Stimulated activated CD8-positive, alpha-beta memory T cell treated with anti-CD3 and anti-CD28 coated beads, Interleukin-15, amount 100 ng/mL, for 4 hours (primary cell): ENCODE measurements around the gene TRIM50.
"Not testable (repeated sequence)": the region's sequence is repeated elsewhere in the genome, so short reads cannot be mapped to it uniquely, and the experiment has no call there.

Experiments
- DNase-seq, 2 donors: peaks; one replicate each; pipeline ENCODE4 v3.0.0-alpha.2; 2020; ENCODE audit warnings: low read depth in 2 of 2

The TRIM50 gene

DNA sequence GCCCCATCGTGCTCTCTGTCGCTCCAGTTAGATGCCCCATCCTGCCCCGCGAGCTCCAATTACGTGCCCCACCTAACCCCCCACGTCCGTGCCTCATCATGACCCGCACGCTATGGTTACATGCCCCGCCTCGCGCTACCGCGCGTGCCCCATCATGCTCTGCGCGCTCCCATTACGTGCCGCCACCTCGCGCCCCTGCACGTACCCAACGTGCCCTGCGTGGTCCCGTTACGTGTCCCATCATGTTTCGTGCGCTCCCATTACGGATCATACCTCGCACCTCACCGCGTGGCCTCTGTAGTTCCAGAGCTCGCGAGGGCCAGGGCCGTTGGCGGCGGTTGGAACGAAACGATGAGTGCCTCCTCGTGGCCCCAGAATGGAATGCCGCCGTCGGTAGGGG is at the start of gene TRIM50, which contains the start of gene FKBP6:
TSS of gene TRIM50 (minus strand) at position 161 of the 400 bp plus-strand sequence. CDS start 3,295 bp downstream, outside the sequence.
TSS of gene FKBP6 (plus strand) at position 240 of the 400 bp plus-strand sequence. CDS start 268 bp downstream, outside the sequence.
- not testable (repeated sequence) for DNase-seq

DNA sequence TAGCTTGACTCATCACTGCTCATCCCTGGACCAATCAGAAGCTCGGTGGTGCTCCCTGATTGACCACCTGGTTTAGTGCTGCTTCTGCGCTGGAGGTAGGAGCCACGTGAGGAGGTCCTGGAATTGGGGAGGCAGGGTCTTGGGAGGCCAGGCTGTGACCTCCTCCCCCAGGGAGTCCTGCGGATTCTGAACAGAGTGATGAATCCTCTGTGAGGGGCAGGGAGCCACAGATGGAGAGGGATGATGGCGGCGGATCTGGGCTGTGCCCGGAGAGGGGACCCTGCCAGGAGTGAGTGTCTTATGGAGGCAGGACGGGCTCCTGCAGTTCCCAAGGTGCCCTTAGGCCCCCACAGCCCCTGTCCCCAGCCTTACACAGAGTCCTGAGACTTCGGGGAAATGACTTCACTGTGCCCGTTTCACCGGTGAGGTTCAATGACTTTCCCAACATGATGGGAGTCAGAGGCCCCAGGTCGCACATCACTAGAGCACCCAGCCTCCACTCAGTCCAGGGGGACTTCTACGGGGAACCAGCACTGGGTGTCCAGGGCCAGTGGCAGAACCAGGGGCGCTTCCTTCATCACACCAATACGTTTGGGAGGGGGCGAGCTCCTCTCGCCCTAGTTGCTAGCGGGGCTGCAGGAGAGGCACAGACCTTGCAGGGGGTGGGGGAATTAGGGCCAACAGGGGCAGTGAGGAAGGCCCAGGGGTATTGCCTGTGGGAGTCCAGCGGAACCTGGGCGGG is 49.0 kb upstream of the TRIM50 start:
- no peak for DNase-seq

DNA sequence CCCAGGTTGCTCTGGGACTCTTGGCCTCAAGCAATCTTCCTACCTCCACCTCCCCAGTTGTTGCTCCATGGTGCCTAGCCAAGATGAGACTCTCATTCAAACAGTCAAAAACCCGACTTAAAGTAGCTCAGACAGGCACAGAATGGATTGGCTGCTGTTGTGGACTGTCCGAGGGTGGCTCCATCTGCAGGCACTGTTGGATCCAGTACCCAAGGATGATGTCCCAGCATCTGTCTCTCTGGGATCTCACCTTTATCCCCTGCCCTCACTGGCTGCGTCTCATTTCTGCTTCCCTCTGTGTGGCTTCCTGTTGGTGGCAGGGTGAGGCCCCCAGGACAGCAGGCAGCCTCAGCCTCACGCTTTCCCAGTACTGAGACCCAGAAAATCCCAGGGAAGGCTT is 48.4 kb upstream of the TRIM50 start:
- DNase-seq: not testable (repeated sequence)

DNA sequence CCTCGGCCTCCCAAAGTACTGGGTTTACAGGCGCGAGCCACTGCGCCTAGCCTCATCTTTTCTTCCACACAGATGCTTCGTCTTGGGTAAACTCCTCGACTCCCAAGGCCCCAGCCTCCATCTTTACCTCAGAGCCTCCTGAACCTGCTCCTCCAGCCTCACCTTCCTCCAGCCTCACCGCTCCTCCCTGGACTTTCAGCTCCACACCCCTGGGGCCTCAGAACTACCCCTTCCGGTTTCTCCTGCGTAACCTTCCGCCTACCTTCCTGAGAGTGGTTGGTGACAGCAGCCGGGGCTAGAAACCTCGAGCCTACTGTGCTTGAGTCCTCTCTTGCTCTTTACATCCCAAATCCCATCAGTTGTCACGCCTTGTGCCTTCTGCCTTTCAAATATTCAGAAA is 45.9 kb upstream of the TRIM50 start:
- no peak for DNase-seq

DNA sequence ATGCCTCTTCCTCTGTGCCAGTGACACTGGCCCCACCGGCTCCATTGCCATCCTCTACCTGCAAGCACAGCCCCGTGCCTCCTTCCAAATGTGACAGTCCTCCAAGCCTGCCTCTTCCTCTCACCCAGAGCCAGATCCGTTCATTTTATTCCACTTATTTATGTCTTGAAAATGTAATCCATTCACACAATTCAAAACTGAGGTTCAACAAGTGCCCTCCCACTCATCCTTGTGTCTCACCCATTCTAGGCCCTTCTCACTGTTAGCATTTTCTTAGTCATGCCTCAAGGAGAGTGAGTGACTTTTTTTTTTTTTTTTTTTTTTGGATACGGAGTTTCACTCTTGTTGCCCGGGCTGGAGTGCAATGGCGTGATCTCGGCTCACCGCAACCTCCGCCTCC is 41.7 kb upstream of the TRIM50 start:
- no peak for DNase-seq

DNA sequence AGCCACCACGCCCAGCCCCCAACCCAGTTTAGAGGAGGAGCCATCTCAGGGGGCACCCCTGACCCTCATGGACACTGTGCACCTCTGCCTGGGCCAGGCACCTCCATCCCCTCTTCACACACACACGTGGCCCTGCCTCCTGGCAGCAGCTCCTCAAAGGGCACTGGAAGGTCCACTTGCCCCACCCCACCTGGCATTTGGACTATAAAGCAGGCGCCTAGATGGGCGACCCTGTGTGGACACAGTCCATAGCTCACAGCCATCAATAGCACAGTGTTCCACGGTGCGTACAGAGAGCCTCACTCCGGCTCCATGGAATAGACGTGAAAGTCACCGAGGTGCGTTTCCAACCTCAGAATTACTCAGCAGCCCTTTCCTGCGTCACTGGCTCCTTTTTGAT is 41.1 kb upstream of the TRIM50 start:
- DNase-seq: no peak

DNA sequence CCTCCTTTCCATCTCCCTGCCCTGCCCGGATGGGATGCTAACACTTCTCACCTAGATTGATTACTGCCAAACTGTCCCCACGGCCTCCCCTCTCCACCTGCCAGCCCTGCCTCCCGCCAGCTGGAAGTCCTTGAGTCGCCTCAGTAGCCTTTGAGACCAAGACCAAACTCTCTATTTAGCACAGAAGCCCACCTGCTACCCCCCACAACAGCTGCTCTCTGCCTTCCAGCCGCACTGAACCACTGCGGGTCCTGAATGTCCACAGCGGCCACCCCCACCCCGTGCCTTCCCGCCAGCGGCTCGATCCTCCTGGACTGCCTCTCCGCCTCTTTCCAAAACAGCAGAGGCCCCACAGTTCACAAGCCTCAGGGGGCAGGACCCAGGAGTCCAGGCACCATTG is 39.1 kb upstream of the TRIM50 start:
- no peak for DNase-seq

DNA sequence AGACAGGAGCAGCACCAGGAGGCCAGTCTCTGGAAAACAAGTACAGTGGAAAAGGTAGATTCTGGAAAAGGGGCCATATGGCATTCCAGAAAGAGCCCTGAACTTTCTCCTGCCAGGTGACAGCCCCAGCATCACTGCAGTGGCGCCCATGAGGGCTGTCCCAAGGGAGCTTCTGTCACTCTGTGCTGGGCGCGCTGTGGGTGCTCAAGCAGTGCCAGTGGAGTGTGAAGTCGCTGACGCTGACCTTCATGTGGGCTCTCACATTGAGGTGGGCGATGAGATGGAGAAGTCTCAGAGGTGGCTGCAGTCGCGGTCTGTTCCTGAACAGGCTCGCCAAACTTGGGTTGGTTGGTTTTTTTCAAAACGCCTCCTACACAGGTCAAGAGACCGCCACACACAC is 38.2 kb upstream of the TRIM50 start:
- no peak for DNase-seq

DNA sequence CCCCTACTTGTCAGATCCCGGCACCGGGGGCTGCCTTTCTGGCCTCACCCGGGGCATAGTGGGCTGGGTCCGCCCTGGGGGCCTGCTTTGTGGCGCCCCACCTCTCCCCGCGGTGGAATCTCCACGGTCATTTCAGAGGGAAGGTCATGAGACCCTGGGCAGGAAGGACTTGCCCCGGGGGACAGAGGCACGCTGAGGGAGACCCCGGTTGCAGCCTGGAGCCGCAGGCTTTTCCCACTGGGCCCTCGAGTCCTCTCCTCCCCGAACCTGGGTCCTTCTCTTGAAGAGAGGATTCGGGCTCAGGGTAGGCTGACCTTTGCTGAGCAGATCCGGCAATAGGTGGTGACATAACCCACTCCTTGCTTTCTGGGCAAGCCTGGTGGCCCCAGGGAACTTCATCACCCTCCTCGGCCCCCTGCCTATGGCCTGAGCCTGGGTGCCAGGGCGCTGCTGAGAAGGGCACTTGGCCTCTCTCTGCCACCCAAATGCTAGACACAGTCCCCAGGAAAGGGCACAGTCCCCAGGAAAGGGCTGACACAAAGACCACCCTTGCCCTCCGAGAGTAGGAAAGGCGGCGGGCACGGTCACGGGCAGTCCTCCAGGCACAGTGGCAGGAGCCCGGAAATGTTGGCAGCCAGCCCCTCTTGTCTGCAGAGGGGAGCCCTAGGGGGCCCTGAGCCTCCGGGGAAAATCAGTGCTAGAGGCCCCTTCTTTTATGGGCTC is 36.3 kb upstream of the TRIM50 start:
- no peak for DNase-seq

DNA sequence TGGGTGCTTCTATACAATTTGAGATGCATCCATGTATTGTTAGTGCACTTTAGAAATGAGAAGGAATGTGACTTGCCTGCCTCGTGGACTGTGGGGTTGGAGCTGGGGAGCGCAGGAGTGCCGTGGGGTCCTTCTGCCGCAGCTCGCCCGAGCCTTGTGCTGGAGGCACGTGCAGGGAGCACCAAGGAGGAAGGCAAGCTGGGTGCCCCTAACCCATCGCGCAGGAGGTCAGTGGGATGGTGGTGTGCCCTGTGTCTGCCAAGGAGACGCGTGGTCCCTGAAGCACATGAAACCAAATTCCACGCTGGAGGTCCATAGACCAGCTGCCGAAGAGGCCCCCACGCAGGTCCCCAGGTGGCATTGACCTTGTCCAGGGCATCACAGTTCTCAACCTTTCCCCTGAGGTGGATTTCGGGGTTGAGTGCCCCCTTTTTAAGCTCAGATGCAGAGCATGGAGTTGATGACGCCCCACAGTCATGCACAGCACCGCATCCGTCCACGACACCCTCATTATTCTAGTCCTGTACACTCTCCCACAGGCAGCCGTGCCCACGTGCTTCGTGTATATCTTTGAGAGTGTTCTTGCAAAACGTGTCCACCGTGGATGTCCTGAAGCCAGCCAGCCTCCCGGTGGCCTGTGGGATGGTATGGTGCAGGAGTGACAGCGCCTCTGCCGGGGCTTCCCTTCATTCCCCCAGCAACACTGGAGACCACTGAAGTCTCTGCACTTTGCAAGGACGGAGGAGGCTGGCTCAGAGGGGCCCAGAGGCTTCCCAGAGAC is 35.5 kb upstream of the TRIM50 start:
- DNase-seq: no peak

DNA sequence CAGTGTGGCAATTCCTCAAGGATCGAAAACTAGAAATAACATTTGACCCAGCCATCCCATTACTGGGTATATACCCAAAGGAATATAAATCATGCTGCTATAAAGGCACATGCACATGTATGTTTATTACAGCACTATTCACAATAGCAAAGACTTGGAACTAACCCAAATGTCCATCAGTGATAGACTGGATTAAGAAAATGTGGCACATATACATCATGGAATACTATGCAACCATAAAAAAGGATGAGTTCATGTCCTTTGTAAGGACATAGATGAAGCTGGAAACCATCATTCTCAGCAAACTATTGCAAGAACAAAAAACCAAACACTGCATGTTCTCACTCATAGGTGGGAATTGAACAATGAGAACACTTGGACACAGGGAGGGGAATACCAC is 32.7 kb upstream of the TRIM50 start:
- not testable (repeated sequence) for DNase-seq

DNA sequence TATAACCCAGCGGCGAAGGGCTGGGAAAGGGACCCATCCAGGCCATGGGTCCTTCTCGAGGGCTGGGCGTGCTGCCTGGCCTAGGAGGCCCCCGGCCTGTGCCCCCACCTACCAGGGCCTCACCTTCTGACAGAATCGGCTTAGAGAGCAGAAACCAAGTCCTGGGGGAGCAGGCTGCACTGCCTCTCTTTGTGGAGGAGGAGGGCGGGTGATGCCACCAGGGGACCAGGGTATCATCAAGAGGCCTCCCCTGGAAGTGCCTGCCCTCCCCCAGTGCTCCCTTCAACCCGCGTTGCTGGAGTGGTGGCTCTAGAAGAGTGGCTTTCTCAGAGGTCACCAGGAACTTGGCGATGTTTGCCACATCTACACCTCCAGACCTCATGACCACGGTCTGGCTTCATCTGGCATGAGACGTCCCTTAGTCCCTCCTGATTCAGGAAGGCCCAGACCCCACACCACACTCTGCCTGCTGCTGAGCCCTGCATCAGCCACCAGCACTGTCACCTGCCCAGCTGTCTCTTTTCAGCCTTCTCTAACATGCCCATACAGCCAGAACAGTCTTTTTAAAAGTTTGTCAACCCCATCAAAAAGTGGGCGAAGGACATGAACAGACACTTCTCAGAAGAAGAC is 32.0 kb upstream of the TRIM50 start:
- no peak for DNase-seq

DNA sequence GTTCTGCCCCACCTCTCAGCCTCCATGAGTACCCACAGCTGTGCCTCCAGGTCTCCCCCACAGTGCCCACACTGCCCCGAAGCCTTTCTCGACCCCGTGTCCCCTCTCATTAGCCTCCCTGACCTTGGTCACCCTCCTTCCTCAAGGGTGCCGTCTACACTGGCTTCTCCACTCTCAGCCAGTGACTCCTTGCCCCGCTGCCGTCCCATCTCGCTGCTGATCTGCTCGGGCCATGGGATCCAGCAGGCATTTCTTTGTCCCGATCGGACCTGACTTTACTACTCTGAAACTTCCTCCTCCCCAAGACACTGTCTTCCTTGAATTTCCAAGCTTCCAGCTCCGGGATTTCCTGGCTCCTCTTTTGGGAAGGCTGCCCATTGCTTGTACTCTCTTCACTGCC is 31.4 kb upstream of the TRIM50 start:
- DNase-seq: no peak

DNA sequence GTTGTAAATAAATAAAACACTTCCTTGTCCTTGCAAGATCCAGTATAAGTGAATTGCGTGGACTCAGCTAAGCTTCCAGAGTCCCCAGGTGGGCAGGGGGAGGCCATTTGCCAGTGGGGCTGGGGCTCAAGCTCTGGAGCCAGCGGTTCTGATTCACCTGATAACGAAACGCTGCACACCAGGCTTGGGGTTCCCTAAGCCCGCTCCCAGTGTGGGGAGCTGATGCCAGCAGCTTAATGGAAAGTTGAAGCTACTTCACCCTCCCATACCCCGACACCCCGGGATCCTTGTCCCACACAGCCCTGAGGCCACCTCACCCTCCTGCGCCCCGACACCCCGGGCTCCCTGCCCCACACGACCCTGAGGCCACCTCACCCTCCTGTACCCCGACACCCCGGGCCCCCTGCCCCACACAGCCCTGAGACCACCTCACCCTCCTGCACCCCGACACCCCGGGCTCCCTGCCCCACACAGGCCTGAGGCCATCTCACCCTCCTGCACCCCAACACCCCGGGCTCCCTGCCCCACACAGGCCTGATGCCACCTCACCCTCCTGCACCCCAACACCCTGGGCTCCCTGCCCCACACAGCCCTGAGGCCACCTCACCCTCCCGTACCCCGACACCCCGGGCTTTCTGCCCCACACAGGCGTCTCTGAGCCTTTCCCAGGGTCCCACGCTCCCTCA is 30.9 kb upstream of the TRIM50 start:
- DNase-seq: no peak

DNA sequence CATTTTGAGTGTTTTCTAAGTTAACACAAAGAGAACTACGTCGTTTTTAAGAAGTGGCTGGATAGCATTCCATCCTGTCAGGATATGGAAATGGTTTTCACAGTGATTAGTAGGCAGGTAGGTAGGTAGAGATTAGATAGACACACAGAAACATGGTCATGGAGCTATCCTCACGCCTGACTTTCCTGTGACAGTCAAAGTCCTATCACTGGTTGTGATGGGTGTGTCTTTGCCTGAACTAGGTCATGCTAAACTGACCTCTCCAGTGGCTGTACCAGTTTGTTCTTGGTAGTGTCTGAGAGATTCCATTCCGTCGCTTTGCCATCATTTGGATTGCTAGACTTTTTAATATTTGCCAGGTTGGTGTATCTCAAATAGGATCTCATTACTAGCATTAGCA is 28.3 kb upstream of the TRIM50 start:
- DNase-seq: no peak

DNA sequence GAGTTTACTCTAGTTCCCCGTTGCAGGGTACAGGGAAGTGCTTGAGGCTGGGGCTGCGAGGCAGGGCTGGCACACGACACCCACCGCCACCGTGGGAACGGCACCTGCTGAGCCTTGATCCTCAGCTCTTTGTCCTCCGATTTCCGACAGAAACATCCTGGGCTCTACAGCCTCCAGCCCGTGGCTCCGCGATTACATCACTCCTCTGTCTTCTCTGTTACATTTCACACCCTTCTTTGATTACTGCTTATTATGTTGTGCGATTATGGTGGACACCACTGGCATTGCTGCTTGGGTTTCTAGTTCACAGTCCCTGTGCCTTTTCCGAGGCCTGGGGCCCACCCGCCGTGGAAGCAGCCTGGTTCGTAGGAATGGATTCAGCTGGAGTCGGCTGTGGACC is 26.9 kb upstream of the TRIM50 start:
- DNase-seq: no peak

DNA sequence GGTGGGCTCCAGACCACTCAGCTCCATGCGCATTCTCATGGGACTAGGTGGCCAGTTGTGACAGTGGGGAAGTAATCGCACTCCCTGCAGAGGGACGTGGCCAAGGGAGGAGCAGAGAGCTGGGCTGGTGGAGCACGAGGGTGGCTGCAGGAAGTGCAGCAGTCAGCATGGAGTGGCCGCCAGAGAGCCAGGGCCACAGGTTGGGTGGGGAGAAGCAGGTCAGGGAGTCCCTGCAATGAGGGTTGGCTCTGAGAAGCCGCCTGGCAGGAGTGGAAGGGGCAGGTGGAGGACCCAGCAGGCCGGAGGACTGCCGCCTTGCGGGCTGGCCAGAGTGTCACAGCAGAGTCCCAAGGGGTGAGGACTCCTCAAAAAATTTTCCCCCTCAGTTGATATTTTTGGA is 26.3 kb upstream of the TRIM50 start:
- no peak for DNase-seq

DNA sequence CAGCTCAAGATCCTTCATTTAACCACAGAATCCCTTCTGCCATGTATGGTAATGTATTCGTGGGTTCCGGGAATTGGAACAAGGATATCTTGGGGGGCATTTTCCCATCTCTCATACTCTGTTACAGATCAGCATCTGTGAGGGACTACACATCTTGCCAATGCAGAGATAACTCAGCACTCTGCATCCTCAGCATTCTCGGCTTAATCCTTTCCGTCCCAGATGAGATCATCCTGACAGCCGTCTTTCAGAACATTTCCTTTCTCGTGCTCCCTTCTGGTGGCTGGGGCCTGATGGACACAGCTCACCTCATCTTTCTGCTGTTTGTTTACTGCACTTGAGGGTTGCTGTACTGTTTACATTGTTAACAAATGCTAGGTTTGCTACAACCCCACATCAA is 25.4 kb upstream of the TRIM50 start:
- no peak for DNase-seq

DNA sequence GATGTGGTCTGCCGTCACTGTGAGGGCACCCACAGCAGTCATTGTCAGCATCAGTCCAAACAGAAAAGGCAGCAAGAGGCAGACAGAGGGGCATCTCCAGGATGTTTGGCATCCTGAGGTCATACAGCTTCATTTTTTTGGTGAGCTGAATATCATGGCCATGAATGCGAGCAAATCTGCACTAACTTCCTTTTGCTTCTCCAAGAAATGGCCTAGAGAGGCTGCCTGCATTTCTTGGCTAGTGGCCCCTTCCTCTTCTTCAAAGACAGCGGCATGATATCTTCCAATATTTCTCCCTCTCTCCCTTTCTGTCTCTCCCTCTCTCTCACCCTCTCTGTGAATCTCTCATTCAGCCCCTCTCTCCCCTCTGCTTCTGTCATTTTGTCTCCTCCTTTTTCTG is 24.9 kb upstream of the TRIM50 start:
- no peak for DNase-seq

DNA sequence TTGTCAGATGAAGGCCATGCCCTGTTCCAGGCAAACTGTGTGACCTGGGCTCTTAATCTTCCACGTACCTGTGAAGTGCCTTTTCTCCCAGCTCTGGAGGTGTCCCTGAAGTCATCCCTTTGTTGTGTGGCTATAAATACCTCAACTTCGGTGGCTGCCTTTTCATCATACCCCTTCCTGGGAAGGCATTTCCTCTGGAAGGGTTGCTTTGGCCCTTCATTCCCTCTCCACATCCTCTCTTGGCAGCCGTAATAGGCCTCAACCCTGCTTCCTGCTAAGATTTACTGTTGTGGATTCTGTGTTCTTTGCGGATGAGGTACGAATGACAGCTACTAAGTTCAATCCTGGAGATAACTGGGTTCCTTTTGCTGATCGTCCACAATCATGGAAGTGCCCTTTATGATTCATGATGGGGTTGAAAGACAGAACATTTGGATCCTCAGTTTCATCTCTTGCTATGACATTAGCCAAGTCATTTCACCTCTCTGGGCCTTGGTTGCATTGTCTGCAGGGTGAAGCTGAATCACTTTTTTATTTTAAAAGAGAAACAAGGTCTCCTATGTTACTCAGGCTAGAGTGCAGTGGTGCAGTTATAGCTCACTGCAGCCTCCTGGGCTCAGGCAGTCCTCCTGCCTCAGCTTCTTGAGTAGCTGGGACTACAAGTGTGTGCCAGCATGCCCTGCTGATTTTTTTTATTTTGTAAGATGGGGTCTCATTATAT is 23.7 kb upstream of the TRIM50 start:
- DNase-seq: no peak
